ENCODE measurements around the gene CLIC5.

CLIC5 gene

GRCh38 chr6:45835721-45836437 is 179.8 kb downstream of the CLIC5 start:
- DNase-seq, result no peak

GRCh38 chr6:45832063-45832462 is 183.6 kb downstream of the CLIC5 start:
- no peak for DNase-seq
